Osteocyte (in vitro differentiated cells): ENCODE data around the gene CCT6B. TPM values are rescaled to one million over a fixed set of nuclear protein-coding genes. Genes with fewer than 3 reads are reported as not detected.
"Not testable (repeated sequence)": the region's sequence is repeated elsewhere in the genome, so short reads cannot be mapped to it uniquely, and the experiment has no call there.

Experiments used
- DNase-seq: peaks from one replicate; pipeline ENCODE4 v3.0.0; 2021; ENCODE audit warnings: mixed read lengths; ENCODE audit not compliant: unreplicated experiment; ENCODE audit errors: extremely low spot score
- H3K27ac Mint-ChIP-seq: one replicate; pipeline ENCODE4 v1.8.0; 2021; ENCODE audit warnings: mild to moderate bottlenecking, mixed read lengths; ENCODE audit not compliant: unreplicated experiment
- H3K27me3 Mint-ChIP-seq: one replicate; pipeline ENCODE4 v1.8.0; 2021; ENCODE audit warnings: mixed read lengths; ENCODE audit not compliant: unreplicated experiment
- H3K36me3 Mint-ChIP-seq: one replicate; pipeline ENCODE4 v1.8.0; 2021; ENCODE audit warnings: mixed read lengths; ENCODE audit not compliant: unreplicated experiment
- H3K4me1 Mint-ChIP-seq: one replicate; pipeline ENCODE4 v1.8.0; 2021; ENCODE audit warnings: mixed read lengths; ENCODE audit not compliant: unreplicated experiment
- H3K4me3 Mint-ChIP-seq: one replicate; pipeline ENCODE4 v1.8.0; 2021; ENCODE audit warnings: mild to moderate bottlenecking, moderate library complexity, mixed read lengths; ENCODE audit not compliant: unreplicated experiment
- H3K9me3 Mint-ChIP-seq: one replicate; pipeline ENCODE4 v1.8.0; 2021; ENCODE audit warnings: mixed read lengths; ENCODE audit not compliant: unreplicated experiment
- total RNA-seq: library from RNA; stranded (reverse); gene quantifications from 2 replicates; pipeline ENCODE4 v1.2.1, GENCODE V29; 2021
- TF ChIP-seq, protein P1 (sequence below): fragments of 200-600 bp; sonication (generic); IDR thresholded peaks from 2 replicates; pipeline ENCODE4 v1.5.0; 2021; ENCODE audit warnings: antibody characterized with exemption, mild to moderate bottlenecking, moderate library complexity

CCT6B gene
- total RNA-seq, 1 donor from 2014 or later: 3.2 TPM

DNA sequence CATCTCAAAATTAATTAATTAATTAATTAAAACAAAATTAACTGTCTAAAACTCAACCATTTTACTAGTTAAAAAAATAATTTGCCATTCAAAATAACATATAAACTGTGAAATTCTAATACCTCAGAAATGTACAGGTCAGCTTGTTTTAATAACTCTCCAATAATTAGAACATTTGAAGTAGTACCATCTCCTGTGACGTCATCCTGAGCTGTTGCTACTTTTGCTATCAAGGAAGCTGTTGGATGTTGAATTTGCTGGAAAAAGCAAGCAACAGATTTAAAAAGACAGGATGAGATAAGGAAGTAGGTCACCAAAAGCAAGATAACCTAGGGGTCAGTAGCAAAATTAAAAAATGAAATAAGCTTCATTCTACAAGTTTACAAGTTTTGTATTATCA, 2.8 kb downstream of the CCT6B start:
- H3K27me3 Mint-ChIP-seq: peaks cover 17% of the 10 kb centered on the region
- H3K36me3 Mint-ChIP-seq: peaks cover 3% of the 10 kb centered on the region
- H3K27ac Mint-ChIP-seq: no peak overlapping the region
- no peak for DNase-seq
- no peak overlapping the region for H3K4me3 Mint-ChIP-seq
- TF ChIP-seq, protein P1, sequence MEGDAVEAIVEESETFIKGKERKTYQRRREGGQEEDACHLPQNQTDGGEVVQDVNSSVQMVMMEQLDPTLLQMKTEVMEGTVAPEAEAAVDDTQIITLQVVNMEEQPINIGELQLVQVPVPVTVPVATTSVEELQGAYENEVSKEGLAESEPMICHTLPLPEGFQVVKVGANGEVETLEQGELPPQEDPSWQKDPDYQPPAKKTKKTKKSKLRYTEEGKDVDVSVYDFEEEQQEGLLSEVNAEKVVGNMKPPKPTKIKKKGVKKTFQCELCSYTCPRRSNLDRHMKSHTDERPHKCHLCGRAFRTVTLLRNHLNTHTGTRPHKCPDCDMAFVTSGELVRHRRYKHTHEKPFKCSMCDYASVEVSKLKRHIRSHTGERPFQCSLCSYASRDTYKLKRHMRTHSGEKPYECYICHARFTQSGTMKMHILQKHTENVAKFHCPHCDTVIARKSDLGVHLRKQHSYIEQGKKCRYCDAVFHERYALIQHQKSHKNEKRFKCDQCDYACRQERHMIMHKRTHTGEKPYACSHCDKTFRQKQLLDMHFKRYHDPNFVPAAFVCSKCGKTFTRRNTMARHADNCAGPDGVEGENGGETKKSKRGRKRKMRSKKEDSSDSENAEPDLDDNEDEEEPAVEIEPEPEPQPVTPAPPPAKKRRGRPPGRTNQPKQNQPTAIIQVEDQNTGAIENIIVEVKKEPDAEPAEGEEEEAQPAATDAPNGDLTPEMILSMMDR: no peak
- peaks cover 18% of the 10 kb centered on the region for H3K4me1 Mint-ChIP-seq
- no peaks in the 10 kb centered on the region for H3K9me3 Mint-ChIP-seq

DNA sequence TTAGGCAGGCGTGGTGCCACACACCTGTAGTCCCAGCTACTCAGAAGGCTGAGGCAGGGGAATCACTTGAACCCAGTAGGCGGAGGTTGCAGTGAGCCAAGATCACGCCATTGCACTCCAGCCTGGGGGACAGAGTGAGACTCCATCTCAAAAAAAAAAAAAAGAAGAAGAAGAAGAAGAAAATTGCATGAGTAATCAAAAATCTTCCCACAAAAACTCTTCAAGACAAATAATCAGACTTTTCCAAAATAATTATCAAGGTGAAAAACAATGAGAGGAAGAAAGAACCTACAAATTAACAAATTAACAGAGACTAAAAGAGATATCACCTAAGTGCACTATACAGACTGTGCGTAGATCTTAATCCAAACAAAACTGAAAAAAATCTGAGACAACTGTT, 10.5 kb downstream of the CCT6B start:
- H3K4me1 Mint-ChIP-seq, H3K27ac Mint-ChIP-seq, H3K4me3 Mint-ChIP-seq, H3K36me3 Mint-ChIP-seq, DNase-seq, H3K9me3 Mint-ChIP-seq: not testable (repeated sequence)
- peaks cover 26% of the 10 kb centered on the region for H3K27me3 Mint-ChIP-seq

DNA sequence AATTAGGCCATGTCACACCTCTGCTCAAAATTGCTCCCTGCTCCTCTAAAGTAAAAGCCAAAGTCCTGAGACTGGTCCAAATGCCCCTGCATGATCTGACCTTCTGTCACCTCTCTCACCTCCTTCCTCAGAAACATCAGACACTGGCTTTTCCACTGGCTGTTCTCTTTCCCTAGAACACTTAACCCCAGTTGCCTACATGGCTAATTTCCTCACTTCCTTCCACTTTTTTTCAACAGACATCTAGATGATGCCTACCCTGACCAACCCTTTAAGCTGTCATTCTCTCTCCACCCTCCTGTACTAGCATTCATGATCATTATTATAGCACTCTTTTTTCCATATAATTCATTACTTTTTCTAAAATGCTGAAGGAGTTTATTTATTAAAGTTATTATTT, 31.0 kb downstream of the CCT6B start:
- no peaks in the 10 kb centered on the region for H3K4me1 Mint-ChIP-seq
- H3K4me3 Mint-ChIP-seq: no peak overlapping the region
- peaks cover 4% of the 10 kb centered on the region for H3K36me3 Mint-ChIP-seq
- TF ChIP-seq, protein P1: no peak
- DNase-seq: no peak
- no peaks in the 10 kb centered on the region for H3K9me3 Mint-ChIP-seq
- H3K27me3 Mint-ChIP-seq: peaks cover 15% of the 10 kb centered on the region
- no peak overlapping the region for H3K27ac Mint-ChIP-seq

DNA sequence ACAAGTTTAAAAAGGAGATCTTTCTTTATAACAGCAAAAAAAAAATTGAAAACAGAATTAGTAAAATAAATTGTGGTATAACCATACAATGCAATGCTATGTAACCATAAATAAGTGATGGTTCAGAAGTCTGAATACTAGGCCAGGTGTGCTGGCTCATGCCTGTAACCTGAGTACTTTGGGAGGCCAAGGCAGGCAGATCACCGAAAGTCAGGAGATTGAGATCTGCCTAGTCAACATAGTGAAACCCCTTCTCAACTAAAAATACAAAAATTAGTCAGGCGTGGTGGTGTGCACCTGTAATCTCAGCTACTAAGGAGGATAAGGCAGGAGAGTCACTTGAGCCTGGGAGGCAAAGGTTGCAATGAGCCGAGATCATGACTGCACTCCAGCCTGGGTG, 34.6 kb downstream of the CCT6B start:
- no peak for DNase-seq
- TF ChIP-seq, protein P1: no peak
- Mint-ChIP-seq H3K9me3 (no peaks in the 10 kb centered on the region), H3K27ac (no peak overlapping the region), H3K4me3 (no peak overlapping the region), H3K27me3 (peaks cover 8% of the 10 kb centered on the region), H3K36me3 (peaks cover 2% of the 10 kb centered on the region), H3K4me1 (no peaks in the 10 kb centered on the region)

DNA sequence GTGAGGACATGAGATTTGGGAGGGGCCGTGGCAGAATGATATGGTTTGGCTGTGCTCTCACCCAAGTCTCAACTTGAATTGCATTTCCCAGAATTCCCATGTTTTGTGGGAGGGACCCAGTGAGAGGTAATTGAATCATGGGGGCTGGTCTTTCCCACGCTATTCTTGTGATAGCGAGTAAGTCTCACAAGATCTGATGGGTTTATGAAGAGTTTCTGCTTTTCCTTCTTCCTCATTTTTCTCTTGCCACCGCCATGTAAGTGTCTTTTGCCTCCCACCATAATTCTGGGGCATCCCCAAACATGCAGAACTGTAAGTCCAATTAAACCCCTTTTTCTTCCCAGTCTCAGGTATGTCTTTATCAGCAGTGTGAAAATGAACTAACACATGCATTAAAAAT, 40.6 kb downstream of the CCT6B start:
- H3K9me3 Mint-ChIP-seq: no peaks in the 10 kb centered on the region
- DNase-seq: no peak
- TF ChIP-seq, protein P1: no peak
- H3K36me3 Mint-ChIP-seq: no peaks in the 10 kb centered on the region
- H3K4me3 Mint-ChIP-seq: no peak overlapping the region
- H3K4me1 Mint-ChIP-seq: no peaks in the 10 kb centered on the region
- H3K27me3 Mint-ChIP-seq: no peaks in the 10 kb centered on the region
- no peak overlapping the region for H3K27ac Mint-ChIP-seq

DNA sequence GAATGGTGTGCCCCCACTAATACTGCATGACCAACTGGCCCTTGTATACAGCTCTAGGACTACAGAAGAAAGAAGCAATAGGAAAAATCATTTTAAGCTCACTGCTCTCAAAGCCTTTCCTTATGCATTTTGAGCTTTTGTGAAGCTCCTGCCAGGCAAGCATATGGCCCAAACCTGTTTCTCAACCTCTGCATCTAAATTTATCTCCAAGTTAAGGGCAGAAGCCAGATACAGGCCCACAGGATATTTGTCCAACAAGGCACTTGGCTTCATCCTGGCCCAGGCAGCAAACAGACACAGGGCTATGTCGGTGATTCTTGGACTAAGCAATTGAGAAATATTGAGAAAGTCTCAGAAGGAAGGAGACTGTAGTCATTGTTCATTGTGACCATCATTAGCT, 43.9 kb downstream of the CCT6B start:
- DNase-seq: no peak
- Mint-ChIP-seq H3K27ac (no peak overlapping the region), H3K9me3 (no peaks in the 10 kb centered on the region), H3K36me3 (no peaks in the 10 kb centered on the region), H3K4me1 (no peaks in the 10 kb centered on the region), H3K4me3 (no peak overlapping the region), H3K27me3 (no peaks in the 10 kb centered on the region)
- TF ChIP-seq, protein P1: no peak
